Astrocyte of the cerebellum (primary cell): ENCODE results near the gene CMTM5.

Experiments
- DNase-seq: peaks from one replicate; pipeline ENCODE4 v3.0.0-alpha.2; 2011; ENCODE audit warnings: low read depth
- H3K4me3 ChIP-seq: 2 replicates; pipeline ENCODE4 v1.5.1; 2011; ENCODE audit warnings: mild to moderate bottlenecking, low read depth, low read length, moderate library complexity
- CTCF ChIP-seq: IDR thresholded peaks from 2 replicates; pipeline ENCODE4 v1.5.1; 2012; ENCODE audit warnings: low read length, low read depth, moderate library complexity, mild to moderate bottlenecking; ENCODE audit errors: missing control alignments
- in situ Hi-C: cut with HindIII; loops from 2 replicates; pipeline ENCODE4 v1.10.0; 2017; ENCODE audit warnings: low sequenced_read_pairs

CMTM5 gene

GRCh38 chr14:23352506-23353432 is 24.1 kb upstream of the CMTM5 start, which contains the start of gene SLC22A17:
TSS of gene SLC22A17 (minus strand) at chr14:23352887.
- in situ Hi-C loops: no loop called here
- peak; percentile 81 for DNase-seq
- H3K4me3 ChIP-seq: peak within 1 kb of the TSS; percentile 75
- no peak for TF ChIP-seq CTCF

GRCh38 chr14:23353433-23353780 is 23.4 kb upstream of the CMTM5 start:
- in situ Hi-C loops: no loop called here
- no peak for TF ChIP-seq CTCF
- DNase-seq: no peak
- no peak overlapping the region for H3K4me3 ChIP-seq

GRCh38 chr14:23354990-23355389 is 21.9 kb upstream of the CMTM5 start:
- in situ Hi-C loops: no loop called here
- TF ChIP-seq CTCF: no peak
- DNase-seq: no peak
- no peak overlapping the region for H3K4me3 ChIP-seq

GRCh38 chr14:23355871-23356435 is 20.9 kb upstream of the CMTM5 start:
- in situ Hi-C loops: no loop called here
- H3K4me3 ChIP-seq: no peak overlapping the region
- DNase-seq: no peak
- no peak for TF ChIP-seq CTCF

GRCh38 chr14:23356662-23357061 is 20.2 kb upstream of the CMTM5 start:
- no peak for DNase-seq
- no peak for TF ChIP-seq CTCF
- no peak overlapping the region for H3K4me3 ChIP-seq
- in situ Hi-C loops: no loop called here

GRCh38 chr14:23357261-23357660 is 19.6 kb upstream of the CMTM5 start:
- DNase-seq: no peak
- TF ChIP-seq CTCF: no peak
- in situ Hi-C loops: no loop called here
- H3K4me3 ChIP-seq: no peak overlapping the region
